A549 (cell line): ENCODE data around the gene TRAPPC10. TPM values are rescaled to one million over a fixed set of nuclear protein-coding genes. Genes with fewer than 3 reads are reported as not detected.

Source experiments
- ATAC-seq, 2 experiments: fragments of 200-7000 bp in 1 of 2; fragments of >200 bp in 1 of 2; cut with Nextera tagmentation in 1 of 2; cut with Tn5 transposase in 1 of 2; 3 replicates each; pipeline versions ENCODE4 v1.8.0 to v1.9.1; 2018 to 2020; ENCODE audit warnings: mild to moderate bottlenecking in 1 of 2, moderate library complexity in 1 of 2
- CTCF ChIA-PET: fragments of 300-600 bp; sonication (Branson Sonifier 250); formaldehyde crosslinking; extraction: SDS; loops from one replicate; lab custom pipeline; 2021; ENCODE audit warnings: antibody characterized with exemption, inconsistent platforms; lab: Yijun Ruan, JAX
- POLR2A ChIA-PET: fragments of 350-600 bp; formaldehyde crosslinking; extraction: SDS; loops from one replicate; lab custom pipeline; 2021; ENCODE audit warnings: antibody characterized with exemption, inconsistent platforms; lab: Yijun Ruan, JAX
- DNase-seq, 2 experiments: peaks; one replicate each; pipeline versions ENCODE4 v3.0.0 to v3.0.0-alpha.2; 2011 to 2016; ENCODE audit warnings: low read depth in 1 of 2, low spot score in 1 of 2
- FAIRE-seq: peaks from 2 replicates; lab custom pipeline; 2011; peaks lifted over from hg19 to GRCh38; lab: Jason Lieb, UNC
- H3K27ac ChIP-seq, 2 experiments: fragments of >200 bp; sonication (Bioruptor Twin); formaldehyde crosslinking; 3 replicates each; pipeline ENCODE4 v1.5.1; 2016 to 2017
- H3K4me1 ChIP-seq: fragments of >200 bp; sonication (Bioruptor Twin); formaldehyde crosslinking; 3 replicates; pipeline ENCODE4 v1.6.1; 2016
- H3K4me2 ChIP-seq: fragments of >200 bp; sonication (Bioruptor Twin); formaldehyde crosslinking; 3 replicates; pipeline ENCODE4 v1.6.1; 2016
- H3K4me3 ChIP-seq: fragments of >200 bp; sonication (Bioruptor Twin); formaldehyde crosslinking; 3 replicates; pipeline ENCODE4 v1.5.1; 2016
- H3K9me3 ChIP-seq: fragments of >200 bp; sonication (Bioruptor Twin); formaldehyde crosslinking; 3 replicates; pipeline ENCODE4 v1.6.1; 2016
- BHLHE40 ChIP-seq: IDR thresholded peaks from 2 replicates; pipeline ENCODE4 v1.6.1; 2012; ENCODE audit warnings: low read depth, low read length, inconsistent platforms
- CHD2 ChIP-seq: fragments of 150-350 bp; IDR thresholded peaks from 2 replicates; pipeline ENCODE4 v1.6.1; 2014; ENCODE audit warnings: low read length; ENCODE audit not compliant: partially characterized antibody
- CHD4 ChIP-seq: fragments of 200-600 bp; sonication (generic); IDR thresholded peaks from 2 replicates; pipeline ENCODE4 v1.6.1; 2016; ENCODE audit warnings: antibody characterized with exemption, mild to moderate bottlenecking, borderline replicate concordance
- E2F6 ChIP-seq: IDR thresholded peaks from 2 replicates; pipeline ENCODE4 v1.6.1; 2012; ENCODE audit warnings: low read depth, borderline replicate concordance
- EHF ChIP-seq: fragments of 250-450 bp; sonication (Bioruptor Pico); IDR thresholded peaks from 2 replicates; pipeline ENCODE4 v1.5.0; 2020; ENCODE audit warnings: mild to moderate bottlenecking
- EP300 ChIP-seq, 2 experiments: fragments of >200 bp; sonication (Bioruptor Twin); formaldehyde crosslinking; IDR thresholded peaks; 2 replicates in 1 of 2; 3 replicates in 1 of 2; pipeline ENCODE4 v1.6.1; 2016 to 2017
- ESRRA ChIP-seq: fragments of 150-350 bp; IDR thresholded peaks from 2 replicates; pipeline ENCODE4 v1.6.1; 2014; ENCODE audit warnings: mild to moderate bottlenecking, low read length, borderline replicate concordance
- FOSB ChIP-seq: fragments of 250-450 bp; sonication (Bioruptor Pico); IDR thresholded peaks from 2 replicates; pipeline ENCODE4 v1.5.0; 2020; ENCODE audit warnings: mild to moderate bottlenecking, moderate library complexity
- FOSL2 ChIP-seq, 2 experiments: fragments of 450-650 bp in 1 of 2; fragments of >200 bp in 1 of 2; sonication (Bioruptor Twin) in 1 of 2; formaldehyde crosslinking; IDR thresholded peaks; 2 replicates each; pipeline versions ENCODE4 v1.5.0 to v1.6.1; 2016 to 2020; ENCODE audit warnings: mild to moderate bottlenecking in 1 of 2, moderate library complexity in 1 of 2
- GATA3 ChIP-seq: IDR thresholded peaks from 2 replicates; pipeline ENCODE4 v1.6.1; 2012; ENCODE audit warnings: borderline replicate concordance
- HMGXB4 ChIP-seq: fragments of 250-450 bp; sonication (Bioruptor Pico); IDR thresholded peaks from 2 replicates; pipeline ENCODE4 v1.5.0; 2021; ENCODE audit warnings: mild to moderate bottlenecking, moderate library complexity, borderline replicate concordance
- HOXA7 ChIP-seq: fragments of 250-450 bp; sonication (Bioruptor Pico); IDR thresholded peaks from 2 replicates; pipeline ENCODE4 v1.5.0; 2020; ENCODE audit warnings: mild to moderate bottlenecking, moderate library complexity
- JUN ChIP-seq, 2 experiments: fragments of >200 bp; sonication (Bioruptor Twin); formaldehyde crosslinking; IDR thresholded peaks; 2 replicates in 1 of 2; 3 replicates in 1 of 2; pipeline ENCODE4 v1.6.1; 2016 to 2017
- KDM1A ChIP-seq: fragments of 200-600 bp; sonication (generic); IDR thresholded peaks from 2 replicates; pipeline ENCODE4 v1.6.1; 2016; ENCODE audit warnings: low read depth, mild to moderate bottlenecking
- KDM5A ChIP-seq: fragments of 200-600 bp; sonication (generic); IDR thresholded peaks from 2 replicates; pipeline ENCODE4 v1.6.1; 2016; ENCODE audit warnings: antibody characterized with exemption, mild to moderate bottlenecking
- MYC ChIP-seq: IDR thresholded peaks from 2 replicates; pipeline ENCODE4 v1.6.1; 2012; ENCODE audit warnings: mild to moderate bottlenecking, inconsistent platforms, low read length, improper control_type of control experiment, borderline replicate concordance
- NFE2L2 ChIP-seq: fragments of 150-350 bp; conservative IDR thresholded peaks from 2 replicates; pipeline ENCODE4 v1.6.1; 2014; ENCODE audit warnings: low read length
- NPAS2 ChIP-seq: fragments of 250-450 bp; sonication (Bioruptor Pico); IDR thresholded peaks from 2 replicates; pipeline ENCODE4 v1.8.0; 2022; ENCODE audit warnings: mild to moderate bottlenecking, moderate library complexity, borderline replicate concordance
- POLR2A ChIP-seq: IDR thresholded peaks from 2 replicates; pipeline ENCODE4 v1.6.1; 2012; ENCODE audit warnings: mild to moderate bottlenecking, low read length
- POLR2AphosphoS2 ChIP-seq: conservative IDR thresholded peaks from 2 replicates; pipeline ENCODE4 v1.6.1; 2012; ENCODE audit warnings: low read length, improper control_type of control experiment, inconsistent platforms
- ZC3H11A ChIP-seq: fragments of 450-650 bp; IDR thresholded peaks from 2 replicates; pipeline ENCODE4 v1.6.1; 2014; ENCODE audit warnings: antibody characterized with exemption, mild to moderate bottlenecking
- ZNF302 ChIP-seq: fragments of 250-450 bp; sonication (Bioruptor Pico); IDR thresholded peaks from 2 replicates; pipeline ENCODE4 v1.9.0; 2021; ENCODE audit warnings: inconsistent platforms, mild to moderate bottlenecking, moderate library complexity
- ZSCAN20 ChIP-seq: fragments of 250-450 bp; sonication (Bioruptor Pico); IDR thresholded peaks from 2 replicates; pipeline ENCODE4 v1.8.0; 2022; ENCODE audit warnings: mild to moderate bottlenecking, moderate library complexity
- WGBS: methylation state at CpG from one replicate; pipeline ENCODE4 v1.1.6; 2017; ENCODE audit errors: missing lambda C conversion rate; 5-methylcytosine and 5-hydroxymethylcytosine counted together
- polyA plus RNA-seq, 4 experiments: library from polyadenylated mRNA; depleted of rRNA in 3 of 4; stranded (reverse); fragments of >200 nt; fragmentation: RNase III in 1 of 4; extraction: RNeasy Plus Mini Kit Qiagen cat#74134 plus additional on column Dnase treatment in 1 of 4; gene quantifications; 2 replicates in 3 of 4; 3 replicates in 1 of 4; pipeline ENCODE4 v1.2.3, GENCODE V29; 2011 to 2017
- TF ChIP-seq, protein P1 (sequence below): IDR thresholded peaks from 2 replicates; pipeline ENCODE4 v1.6.1; 2012
- TF ChIP-seq, protein P2 (sequence below): fragments of 150-350 bp; IDR thresholded peaks from 2 replicates; pipeline ENCODE4 v1.6.1; 2014; ENCODE audit warnings: low read depth, mild to moderate bottlenecking, low read length

Gene TRAPPC10
- polyA plus RNA-seq, 2 of the 4 experiments (the other 2 are of a cell fraction): 11.8 to 27.7 TPM

DNA sequence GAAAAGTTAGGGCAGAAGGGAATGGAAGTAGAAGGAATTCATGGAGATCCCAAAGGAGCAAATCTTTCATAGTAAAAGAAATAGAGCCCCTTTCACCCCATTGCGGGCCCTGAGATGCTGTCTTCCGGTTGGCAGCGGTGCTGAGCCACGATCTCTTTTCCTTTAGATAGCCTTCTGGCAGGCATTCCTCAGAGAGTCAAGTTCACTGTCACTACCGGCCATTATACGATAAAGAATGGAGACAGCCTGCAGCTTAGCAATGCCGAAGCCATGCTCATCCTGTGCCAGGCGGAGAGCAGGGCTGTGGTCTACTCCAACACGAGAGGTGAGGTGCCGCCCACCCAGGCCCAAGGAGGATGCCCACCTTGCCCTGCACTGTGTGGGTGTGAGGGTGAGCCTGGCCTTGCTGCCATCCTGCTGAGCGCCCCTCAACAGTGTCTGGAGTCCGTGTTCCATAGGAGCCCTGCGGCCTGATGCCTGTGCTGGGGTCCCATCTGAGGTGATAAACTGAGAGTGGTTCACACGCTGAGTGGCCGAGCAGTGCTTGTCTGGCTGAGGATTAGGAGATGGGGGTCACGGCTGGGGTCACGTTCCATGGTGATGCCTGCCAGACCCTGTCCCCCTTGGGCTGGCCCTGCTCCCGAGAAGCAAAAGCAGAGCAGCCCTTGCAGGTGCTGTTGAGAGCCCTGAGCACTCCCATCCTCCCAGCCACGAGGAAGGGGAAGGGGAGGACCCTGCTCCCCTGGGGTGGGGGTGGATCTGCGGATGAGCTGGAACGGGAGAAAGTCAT is 74.7 kb downstream of the TRAPPC10 start:
- Histone ChIP-seq H3K4me1 (no peaks in the 10 kb centered on the region), H3K4me2 (no peak overlapping the region), H3K27ac (no peak overlapping the region), H3K9me3 (no peaks in the 10 kb centered on the region), H3K4me3 (no peak overlapping the region)
- DNase-seq (no peak), FAIRE-seq (no peak), ATAC-seq (no peak; a peak in 2 of 6 replicates)
- CTCF ChIA-PET: no interaction called here
- POLR2A ChIA-PET: no interaction called here
- TF ChIP-seq EP300 (IDR thresholded peaks at IDR 0.05) (no peak), EHF (CRISPR knock-in tag) (no peak), E2F6 (no peak), HOXA7 (CRISPR knock-in tag) (no peak), MYC (no peak), FOSB (CRISPR knock-in tag) (no peak), POLR2A (no peak), GATA3 (no peak)
- TF ChIP-seq, protein P1, sequence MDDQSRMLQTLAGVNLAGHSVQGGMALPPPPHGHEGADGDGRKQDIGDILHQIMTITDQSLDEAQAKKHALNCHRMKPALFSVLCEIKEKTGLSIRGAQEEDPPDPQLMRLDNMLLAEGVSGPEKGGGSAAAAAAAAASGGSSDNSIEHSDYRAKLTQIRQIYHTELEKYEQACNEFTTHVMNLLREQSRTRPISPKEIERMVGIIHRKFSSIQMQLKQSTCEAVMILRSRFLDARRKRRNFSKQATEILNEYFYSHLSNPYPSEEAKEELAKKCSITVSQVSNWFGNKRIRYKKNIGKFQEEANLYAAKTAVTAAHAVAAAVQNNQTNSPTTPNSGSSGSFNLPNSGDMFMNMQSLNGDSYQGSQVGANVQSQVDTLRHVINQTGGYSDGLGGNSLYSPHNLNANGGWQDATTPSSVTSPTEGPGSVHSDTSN: no peak
- 93% methylated on average over 12 of the region's 21 CpGs for WGBS

- whole genome bisulfite sequencing: 93% methylated on average over 23 of the region's 33 CpGs
- Histone ChIP-seq H3K4me2 (no peak overlapping the region), H3K9me3 (no peaks in the 10 kb centered on the region), H3K4me3 (no peak overlapping the region), H3K27ac (no peak overlapping the region), H3K4me1 (no peaks in the 10 kb centered on the region)
- ChIA-PET CTCF (no interaction called here), POLR2A (no interaction called here)
- no peak for FAIRE-seq
- no peak for ATAC-seq
- DNase-seq: no peak
- TF ChIP-seq FOSB (CRISPR knock-in tag) (no peak), HMGXB4 (CRISPR knock-in tag) (no peak), POLR2AphosphoS2 (no peak), ZNF302 (CRISPR knock-in tag) (no peak), ZC3H11A (no peak), BHLHE40 (no peak), NFE2L2 (no peak), CHD4 (no peak), KDM5A (no peak), FOSL2 (IDR thresholded peaks at IDR 0.05) (no peak), FOSL2 (CRISPR knock-in tag; IDR thresholded peaks at IDR 0.05) (no peak), CHD2 (no peak), JUN (IDR thresholded peaks at IDR 0.05) (no peak), E2F6 (no peak), KDM1A (no peak), EHF (CRISPR knock-in tag) (no peak), ZSCAN20 (no peak), ESRRA (no peak), NPAS2 (CRISPR knock-in tag) (no peak)
- TF ChIP-seq, protein P2, sequence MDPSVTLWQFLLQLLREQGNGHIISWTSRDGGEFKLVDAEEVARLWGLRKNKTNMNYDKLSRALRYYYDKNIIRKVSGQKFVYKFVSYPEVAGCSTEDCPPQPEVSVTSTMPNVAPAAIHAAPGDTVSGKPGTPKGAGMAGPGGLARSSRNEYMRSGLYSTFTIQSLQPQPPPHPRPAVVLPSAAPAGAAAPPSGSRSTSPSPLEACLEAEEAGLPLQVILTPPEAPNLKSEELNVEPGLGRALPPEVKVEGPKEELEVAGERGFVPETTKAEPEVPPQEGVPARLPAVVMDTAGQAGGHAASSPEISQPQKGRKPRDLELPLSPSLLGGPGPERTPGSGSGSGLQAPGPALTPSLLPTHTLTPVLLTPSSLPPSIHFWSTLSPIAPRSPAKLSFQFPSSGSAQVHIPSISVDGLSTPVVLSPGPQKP: no peak
Observed at GRCh38 chr21:44087426-44088400, 75.6 kb downstream of the TRAPPC10 start.
